IMR-90 (cell line): Measurements from ENCODE around the gene NUP205. TPM values are rescaled to one million over a fixed set of nuclear protein-coding genes. Genes with fewer than 3 reads are reported as not detected.

Source experiments
- ATAC-seq: fragments of 200-7000 bp; cut with Tn5 transposase; 2 replicates; pipeline ENCODE4 v1.9.1; 2020; ENCODE audit warnings: low read depth, mild to moderate bottlenecking, moderate library complexity
- BruUV-seq: library from RNA; stranded (reverse); fragments of 400-500 nt; replicated peaks from 2 replicates; lab custom pipeline; 2021; lab: Mats Ljungman, UMichigan
- CTCF ChIA-PET: fragments of 300-600 bp; formaldehyde crosslinking; extraction: SDS; loops from one replicate; lab custom pipeline; 2021; ENCODE audit warnings: antibody characterized with exemption; lab: Yijun Ruan, JAX
- POLR2A ChIA-PET: fragments of 300-600 bp; sonication (Branson Sonifier 250); formaldehyde crosslinking; loops from one replicate; lab custom pipeline; 2022; ENCODE audit warnings: antibody characterized with exemption; ENCODE audit not compliant: unreplicated experiment; lab: Charles Lee
- DNase-seq: peaks from one replicate; pipeline ENCODE4 v3.0.0; 2013
- H2AFZ ChIP-seq: replicated peaks from 2 replicates; pipeline ENCODE3; 2013; ENCODE audit warnings: low read length, mild to moderate bottlenecking; ENCODE audit not compliant: poor library complexity
- H2AK5ac ChIP-seq: 2 replicates; pipeline ENCODE4 v1.6.1; 2013; ENCODE audit warnings: low read depth, low read length, inconsistent platforms
- H2AK9ac ChIP-seq: replicated peaks from 2 replicates; pipeline ENCODE3; 2013; ENCODE audit warnings: mild to moderate bottlenecking, low read depth, low read length, moderate library complexity; ENCODE audit not compliant: poor library complexity
- H2BK120ac ChIP-seq: 2 replicates; pipeline ENCODE4 v1.6.1; 2013; ENCODE audit warnings: low read depth, low read length, inconsistent platforms
- H2BK15ac ChIP-seq: 3 replicates; pipeline ENCODE4 v1.6.1; 2013; ENCODE audit warnings: low read depth, low read length, inconsistent platforms
- H2BK20ac ChIP-seq: 2 replicates; pipeline ENCODE4 v1.6.1; 2013; ENCODE audit warnings: low read depth, mild to moderate bottlenecking, inconsistent platforms, low read length, moderate library complexity
- H2BK5ac ChIP-seq: 2 replicates; pipeline ENCODE4 v1.6.1; 2013; ENCODE audit warnings: mild to moderate bottlenecking, low read depth, low read length, inconsistent platforms; ENCODE audit not compliant: poor library complexity, severe bottlenecking
- H3K14ac ChIP-seq: replicated peaks from 2 replicates; pipeline ENCODE4 v1.6.1; 2013; ENCODE audit warnings: low read depth, low read length, inconsistent platforms
- H3K18ac ChIP-seq: 2 replicates; pipeline ENCODE4 v1.6.1; 2013; ENCODE audit warnings: low read depth, low read length, control low read depth
- H3K23ac ChIP-seq: 2 replicates; pipeline ENCODE4 v1.6.1; 2013; ENCODE audit warnings: low read depth, low read length, inconsistent platforms
- H3K27ac ChIP-seq: 2 replicates; pipeline ENCODE4 v1.5.1; 2013; ENCODE audit warnings: mild to moderate bottlenecking, control low read depth, low read length; ENCODE audit not compliant: insufficient read depth
- H3K27me3 ChIP-seq: 2 replicates; pipeline ENCODE4 v1.6.1; 2013; ENCODE audit warnings: low read length; ENCODE audit not compliant: control insufficient read depth, insufficient read depth
- H3K36me3 ChIP-seq: 2 replicates; pipeline ENCODE4 v1.6.1; 2013; ENCODE audit warnings: low read length, mixed read lengths; ENCODE audit not compliant: control insufficient read depth, insufficient read depth
- H3K4ac ChIP-seq: 2 replicates; pipeline ENCODE4 v1.6.1; 2013; ENCODE audit warnings: low read depth, low read length, inconsistent platforms
- H3K4me1 ChIP-seq: 2 replicates; pipeline ENCODE4 v1.6.1; 2013; ENCODE audit warnings: low read length, mixed read lengths; ENCODE audit not compliant: control insufficient read depth, insufficient read depth
- H3K4me2 ChIP-seq: 2 replicates; pipeline ENCODE4 v1.6.1; 2013; ENCODE audit warnings: low read depth, mild to moderate bottlenecking, control low read depth, low read length, moderate library complexity
- H3K4me3 ChIP-seq: 2 replicates; pipeline ENCODE4 v1.5.1; 2013; ENCODE audit warnings: low read depth, mild to moderate bottlenecking, control low read depth, low read length, moderate library complexity; ENCODE audit not compliant: insufficient read depth
- H3K56ac ChIP-seq: 2 replicates; pipeline ENCODE4 v1.6.1; 2013; ENCODE audit warnings: low read length, inconsistent platforms; ENCODE audit not compliant: insufficient read depth; ENCODE audit errors: extremely low read depth
- H3K79me1 ChIP-seq, 2 experiments: 2 replicates each; pipeline ENCODE4 v1.6.1; 2013; ENCODE audit warnings: low read length in 2 of 2, inconsistent platforms in 1 of 2, low read depth in 1 of 2
- H3K9ac ChIP-seq: 2 replicates; pipeline ENCODE4 v1.6.1; 2013; ENCODE audit warnings: low read depth, low read length, control low read depth
- H3K9me1 ChIP-seq: 2 replicates; pipeline ENCODE4 v1.6.1; 2013; ENCODE audit warnings: low read length, inconsistent platforms; ENCODE audit not compliant: insufficient read depth
- H3K9me3 ChIP-seq: 2 replicates; pipeline ENCODE4 v1.6.1; 2013; ENCODE audit warnings: low read length; ENCODE audit not compliant: control insufficient read depth, insufficient read depth
- H4K20me1 ChIP-seq: 2 replicates; pipeline ENCODE4 v1.6.1; 2013; ENCODE audit warnings: low read length, inconsistent platforms; ENCODE audit not compliant: insufficient read depth
- H4K5ac ChIP-seq: 2 replicates; pipeline ENCODE4 v1.6.1; 2013; ENCODE audit warnings: mild to moderate bottlenecking, low read depth, low read length, control low read depth
- H4K8ac ChIP-seq, 2 experiments: 2 replicates each; pipeline ENCODE4 v1.6.1; 2013; ENCODE audit warnings: low read depth in 2 of 2, low read length in 2 of 2, control low read depth in 1 of 2, inconsistent platforms in 1 of 2
- H4K91ac ChIP-seq: 2 replicates; pipeline ENCODE4 v1.6.1; 2013; ENCODE audit warnings: low read depth, low read length, inconsistent platforms; ENCODE audit not compliant: insufficient read depth
- CEBPB ChIP-seq: IDR thresholded peaks from 2 replicates; pipeline ENCODE4 v1.6.1; 2012; ENCODE audit warnings: low read depth, low read length, improper control_type of control experiment
- POLR2A ChIP-seq: IDR thresholded peaks from 2 replicates; pipeline ENCODE4 v1.6.1; 2012; ENCODE audit warnings: mild to moderate bottlenecking, low read depth, low read length
- WGBS, 2 experiments: methylation state at CpG; one replicate each; pipeline versions ENCODE4 v1.1.5 to v1.1.7; 2013; ENCODE audit warnings: missing lambda C conversion rate in 2 of 2; ENCODE audit not compliant: insufficient read length in 1 of 2; ENCODE audit errors: extremely low coverage in 2 of 2; 5-methylcytosine and 5-hydroxymethylcytosine counted together
- dilution Hi-C: fragments of 300-500 bp; cut with HindIII; formaldehyde crosslinking; loops from one replicate; pipeline ENCODE4 v1.14.3; 2018; ENCODE audit warnings: low sequenced_read_pairs; ENCODE audit not compliant: unreplicated experiment
- in situ Hi-C: fragments of 300-500 bp; cut with MboI; formaldehyde crosslinking; loops from 3 replicates; pipeline ENCODE4 v1.14.3; 2019; ENCODE audit warnings: low sequenced_read_pairs, inconsistent platforms, mixed read lengths
- intact Hi-C: fragments of 100-400 bp; cut with micrococcal nuclease; formaldehyde crosslinking; loops from 2 replicates; pipeline ENCODE4 v1.10.0; 2022
- polyA plus RNA-seq, 3 experiments: library from polyadenylated mRNA; depleted of rRNA; stranded (reverse); fragments of >200 nt; gene quantifications; 2 replicates each; pipeline ENCODE4 v1.2.3, GENCODE V29; 2012; ENCODE audit warnings: low replicate concordance in 1 of 3
- total RNA-seq: library from RNA; depleted of rRNA; stranded (reverse); fragments of >200 nt; gene quantifications from 2 replicates; pipeline ENCODE4 v1.2.3, GENCODE V29; 2012

Gene NUP205
- total and polyA plus RNA-seq, 2 of the 4 experiments (the other 2 are of a cell fraction): 29.5 to 84.6 TPM

DNA sequence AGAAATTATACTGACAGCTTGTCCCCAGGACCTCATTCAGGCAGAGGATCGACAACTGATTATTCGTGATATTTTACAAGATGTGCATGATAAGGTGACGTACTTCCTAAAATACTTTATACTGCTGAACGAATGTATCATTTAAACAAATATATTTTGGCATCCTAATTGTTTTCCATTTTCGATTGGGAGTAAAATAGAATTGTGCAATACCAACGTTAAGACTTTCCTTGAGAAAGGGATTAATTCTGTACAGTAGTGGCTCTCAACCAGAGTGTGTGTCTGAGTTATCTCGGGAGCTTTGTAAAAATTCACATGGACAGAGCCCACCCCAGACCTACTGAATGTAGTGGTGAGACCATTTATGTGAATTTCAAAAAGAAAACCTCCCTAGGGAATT is 60.8 kb downstream of the NUP205 start:
- Histone ChIP-seq H3K9me1 (no peaks in the 10 kb centered on the region), H3K27ac (no peak overlapping the region), H3K14ac (no peak overlapping the region), H3K27me3 (no peaks in the 10 kb centered on the region), H2BK20ac (no peak overlapping the region), H3K9ac (no peak overlapping the region), H2AFZ (no peak overlapping the region), H2BK120ac (no peak overlapping the region), H2AK5ac (no peak overlapping the region), H3K9me3 (no peaks in the 10 kb centered on the region), H3K18ac (no peak overlapping the region), H2BK5ac (no peak overlapping the region), H4K8ac (no peak overlapping the region), H3K56ac (no peak overlapping the region), H3K36me3 (peaks cover 24% of the 10 kb centered on the region), H3K4me2 (no peak overlapping the region), H3K79me1 (peaks cover 2% of the 10 kb centered on the region in 2 experiments; a peak in 2 of 4 replicates), H4K5ac (no peak overlapping the region), H4K20me1 (no peaks in the 10 kb centered on the region), H4K91ac (no peak overlapping the region), H3K4me1 (no peaks in the 10 kb centered on the region), H2AK9ac (no peak overlapping the region), H2BK15ac (no peak overlapping the region), H3K23ac (no peak overlapping the region), H3K4ac (no peak overlapping the region), H3K4me3 (no peak overlapping the region)
- WGBS, 2 experiments: no CpG with 5 or more reads among the region's 7 CpGs
- in situ Hi-C loops (no loop called here), dilution Hi-C loops (no loop called here), intact Hi-C loops (no loop called here)
- ATAC-seq: no peak
- DNase-seq: no peak
- POLR2A ChIA-PET: no interaction called here
- TF ChIP-seq CEBPB (peak; percentile 76), POLR2A (no peak)
- CTCF ChIA-PET: no interaction called here
- no TSS peak for BruUV-seq
